ENCODE data around the gene RAD51B. TPM values are rescaled to one million over a fixed set of nuclear protein-coding genes. Genes with fewer than 3 reads are reported as not detected.

Gene RAD51B
- total RNA-seq, 1 experiment from 2014 or later, result 16.7 TPM

GRCh38 chr14:68014771-68015170, 195.2 kb downstream of the RAD51B start:
- Histone ChIP-seq H4K91ac (ENCODE audit: insufficient read length, low read depth, low read length) (no peak overlapping the region), H2BK120ac (ENCODE audit: low read depth, low read length, poor library complexity, severe bottlenecking) (no peak overlapping the region), H3K9ac (ENCODE audit: extremely low read depth, insufficient read length, low read length) (no peak overlapping the region), H2BK5ac (ENCODE audit: insufficient read length, low read length) (no peak overlapping the region), H3K4ac (ENCODE audit: low read depth, low read length) (no peak overlapping the region), H4K8ac (replicated peaks; ENCODE audit: insufficient read length, low read depth, low read length) (no peak overlapping the region), H2AFZ (ENCODE audit: low read length) (no peak overlapping the region), H2BK20ac (ENCODE audit: low read depth, low read length, poor library complexity, severe bottlenecking) (no peak overlapping the region), H2BK15ac (ENCODE audit: low read depth, low read length) (no peak overlapping the region), H3K18ac (ENCODE audit: insufficient read length, low read depth, low read length) (no peak overlapping the region), H2BK12ac (ENCODE audit: insufficient read length, low read depth, low read length) (no peak overlapping the region), H3K56ac (ENCODE audit: insufficient read length, low read depth, low read length) (no peak overlapping the region), H4K20me1 (ENCODE audit: control insufficient read depth, insufficient read depth, insufficient read length) (no peaks in the 10 kb centered on the region), H3K9me3 (ENCODE audit: control insufficient read depth, low read depth, low read length) (no peaks in the 10 kb centered on the region), H2AK5ac (ENCODE audit: insufficient read length, low read length) (no peak overlapping the region), H3K23me2 (ENCODE audit: insufficient read length, low read depth, low read length, poor library complexity, severe bottlenecking) (no peaks in the 10 kb centered on the region), H3K4me2 (ENCODE audit: insufficient read depth, insufficient read length, low read length) (no peak overlapping the region), H3K27me3 (ENCODE audit: insufficient read depth, low read length) (no peaks in the 10 kb centered on the region), H4K5ac (ENCODE audit: insufficient read length, low read depth, low read length) (no peak overlapping the region), H3T11ph (ENCODE audit: low read length) (no peak overlapping the region), H3K14ac (ENCODE audit: insufficient read depth, low read length) (no peak overlapping the region), H3K79me2 (ENCODE audit: insufficient read depth, low read length) (no peaks in the 10 kb centered on the region), H3K27ac (ENCODE audit: insufficient read length, low read depth, low read length) (no peak overlapping the region), H3K4me1 (ENCODE audit: insufficient read depth, low read length) (no peaks in the 10 kb centered on the region), H3K23ac (ENCODE audit: insufficient read length, low read depth, low read length) (no peak overlapping the region), H3K79me1 (ENCODE audit: insufficient read depth, low read depth, low read length, poor library complexity, severe bottlenecking) (no peaks in the 10 kb centered on the region)
- Mint-ChIP-seq H3K4me3 (no peak overlapping the region), H3K27me3 (ENCODE audit: low read depth) (no peaks in the 10 kb centered on the region), H3K36me3 (ENCODE audit: insufficient read depth in 1 of 3, low read depth in 3 of 3) (peaks cover 0 to 8% (median 5%) of the 10 kb centered on the region in 3 experiments; a peak in 4 of 7 replicates), H3K27ac (no peak overlapping the region; a peak in 1 of 7 replicates), H3K4me1 (no peaks in the 10 kb centered on the region), H3K9me3 (peaks cover 6 to 10% of the 10 kb centered on the region in 2 experiments; a peak in 4 of 5 replicates)
- no peak for TF ChIP-seq CTCF (conservative IDR thresholded peaks at IDR 0.05)
- WGBS (ENCODE audit: extremely low coverage, insufficient read length, low lambda C conversion rate), result no CpG with 5 or more reads among the region's 2 CpGs
- DNase-seq, result no peak
